ENCODE measurements around the gene ANO8.

ANO8 gene

GRCh38 chr19:17286752-17287151, 47.9 kb downstream of the ANO8 start:
- Histone ChIP-seq H3K4me1 (ENCODE audit: control extremely low read depth in 1 of 4, control insufficient read depth in 4 of 4, insufficient read depth in 4 of 4, low read length in 3 of 4) (peaks cover 0 to 19% (median 12%) of the 10 kb centered on the region in 4 experiments), H3K36me3 (ENCODE audit: control insufficient read depth in 4 of 4, insufficient read depth in 4 of 4, low read length in 3 of 4) (peaks cover 0 to 30% (median 9%) of the 10 kb centered on the region in 4 experiments), H3K27ac (ENCODE audit: insufficient read depth in 1 of 2, low read depth in 1 of 2, low read length in 2 of 2, poor library complexity in 1 of 2, severe bottlenecking in 2 of 2) (no peak overlapping the region), H3K4me3 (ENCODE audit: control insufficient read depth in 1 of 7, extremely low read depth in 1 of 7, insufficient read depth in 4 of 7, low read depth in 2 of 7, low read length in 6 of 7) (no peak overlapping the region), H3K9me3 (ENCODE audit: control extremely low read depth in 1 of 5, control insufficient read depth in 4 of 5, insufficient read depth in 2 of 5, low read depth in 1 of 5, low read length in 4 of 5) (no peaks in the 10 kb centered on the region), H3K27me3 (replicated peaks in 2 of 5; ENCODE audit: control insufficient read depth in 4 of 5, insufficient read depth in 5 of 5, low read length in 4 of 5) (no peaks in the 10 kb centered on the region)
- POLR2A ChIA-PET: no interaction called here
- CTCF ChIA-PET: interaction anchor here (0.8 to 17.5 kb wide), 2 partner anchors 22 to 25 kb away, joined by 3 to 183 read pairs; partner anchors contain the start of genes BABAM1, DDA1 and USHBP1
- 98% methylated on average over 9 of the region's 9 CpGs for WGBS (ENCODE audit: insufficient coverage)
- DNase-seq: no peak

GRCh38 chr19:17286263-17286662, 48.4 kb downstream of the ANO8 start:
- H3K36me3 ChIP-seq (ENCODE audit: control insufficient read depth in 4 of 4, insufficient read depth in 4 of 4, low read length in 3 of 4): peaks cover 0 to 30% (median 9%) of the 10 kb centered on the region in 4 experiments
- ChIA-PET CTCF (interaction anchor here (0.8 to 17.5 kb wide), 2 partner anchors 23 to 25 kb away, joined by 3 to 183 read pairs; partner anchors contain the start of genes BABAM1, DDA1 and USHBP1), POLR2A (no interaction called here)
- no peak overlapping the region for H3K27ac ChIP-seq (ENCODE audit: insufficient read depth in 1 of 2, low read depth in 1 of 2, low read length in 2 of 2, poor library complexity in 1 of 2, severe bottlenecking in 2 of 2)
- H3K9me3 ChIP-seq (ENCODE audit: control extremely low read depth in 1 of 5, control insufficient read depth in 4 of 5, insufficient read depth in 2 of 5, low read depth in 1 of 5, low read length in 4 of 5): no peaks in the 10 kb centered on the region
- H3K4me1 ChIP-seq (ENCODE audit: control extremely low read depth in 1 of 4, control insufficient read depth in 4 of 4, insufficient read depth in 4 of 4, low read length in 3 of 4): peaks cover 0 to 24% (median 17%) of the 10 kb centered on the region in 4 experiments
- 97% methylated on average over 11 of the region's 11 CpGs for WGBS (ENCODE audit: insufficient coverage)
- H3K4me3 ChIP-seq (ENCODE audit: control insufficient read depth in 1 of 7, extremely low read depth in 1 of 7, insufficient read depth in 4 of 7, low read depth in 2 of 7, low read length in 6 of 7): no peak overlapping the region
- DNase-seq: no peak
- no peaks in the 10 kb centered on the region for H3K27me3 ChIP-seq (replicated peaks in 2 of 5; ENCODE audit: control insufficient read depth in 4 of 5, insufficient read depth in 5 of 5, low read length in 4 of 5)

GRCh38 chr19:17285415-17286135, 49.1 kb downstream of the ANO8 start:
- Histone ChIP-seq H3K4me3 (ENCODE audit: control insufficient read depth in 1 of 7, extremely low read depth in 1 of 7, insufficient read depth in 4 of 7, low read depth in 2 of 7, low read length in 6 of 7) (no peak overlapping the region), H3K36me3 (ENCODE audit: control insufficient read depth in 4 of 4, insufficient read depth in 4 of 4, low read length in 3 of 4) (peaks cover 0 to 30% (median 9%) of the 10 kb centered on the region in 4 experiments), H3K27ac (ENCODE audit: insufficient read depth in 1 of 2, low read depth in 1 of 2, low read length in 2 of 2, poor library complexity in 1 of 2, severe bottlenecking in 2 of 2) (no peak overlapping the region), H3K27me3 (replicated peaks in 2 of 5; ENCODE audit: control insufficient read depth in 4 of 5, insufficient read depth in 5 of 5, low read length in 4 of 5) (no peaks in the 10 kb centered on the region), H3K9me3 (ENCODE audit: control extremely low read depth in 1 of 5, control insufficient read depth in 4 of 5, insufficient read depth in 2 of 5, low read depth in 1 of 5, low read length in 4 of 5) (no peaks in the 10 kb centered on the region), H3K4me1 (ENCODE audit: control extremely low read depth in 1 of 4, control insufficient read depth in 4 of 4, insufficient read depth in 4 of 4, low read length in 3 of 4) (peaks cover 0 to 25% (median 18%) of the 10 kb centered on the region in 4 experiments)
- 93% methylated on average over 17 of the region's 18 CpGs for WGBS (ENCODE audit: insufficient coverage)
- no peak for DNase-seq
- POLR2A ChIA-PET: no interaction called here
- CTCF ChIA-PET: interaction anchor here (1.1 to 17.5 kb wide), 2 partner anchors 14 to 24 kb away, joined by 3 to 183 read pairs; partner anchors contain the start of genes BABAM1 and USHBP1

GRCh38 chr19:17283504-17283996, 51.1 kb downstream of the ANO8 start:
- no peak for DNase-seq
- peak overlapping the region in 1 of 7 experiments; percentile 8 for H3K4me3 ChIP-seq (ENCODE audit: control insufficient read depth in 1 of 7, extremely low read depth in 1 of 7, insufficient read depth in 4 of 7, low read depth in 2 of 7, low read length in 6 of 7)
- CTCF ChIA-PET: interaction anchor here (0.6 to 17.5 kb wide), 14 partner anchors 8 to 998 kb away, joined by 3 to 183 read pairs (median 5); partner anchors contain the start of genes BABAM1, JUND, OCEL1 and USHBP1
- WGBS (ENCODE audit: insufficient coverage): 100% methylated on average over 3 of the region's 7 CpGs
- H3K27ac ChIP-seq (ENCODE audit: insufficient read depth in 1 of 2, low read depth in 1 of 2, low read length in 2 of 2, poor library complexity in 1 of 2, severe bottlenecking in 2 of 2): no peak overlapping the region
- H3K36me3 ChIP-seq (ENCODE audit: control insufficient read depth in 4 of 4, insufficient read depth in 4 of 4, low read length in 3 of 4): peaks cover 0 to 39% (median 11%) of the 10 kb centered on the region in 4 experiments
- no peaks in the 10 kb centered on the region for H3K9me3 ChIP-seq (ENCODE audit: control extremely low read depth in 1 of 5, control insufficient read depth in 4 of 5, insufficient read depth in 2 of 5, low read depth in 1 of 5, low read length in 4 of 5)
- POLR2A ChIA-PET: no interaction called here
- H3K4me1 ChIP-seq (ENCODE audit: control extremely low read depth in 1 of 4, control insufficient read depth in 4 of 4, insufficient read depth in 4 of 4, low read length in 3 of 4): peaks cover 0 to 20% (median 18%) of the 10 kb centered on the region in 4 experiments
- no peaks in the 10 kb centered on the region for H3K27me3 ChIP-seq (replicated peaks in 2 of 5; ENCODE audit: control insufficient read depth in 4 of 5, insufficient read depth in 5 of 5, low read length in 4 of 5)

DNA sequence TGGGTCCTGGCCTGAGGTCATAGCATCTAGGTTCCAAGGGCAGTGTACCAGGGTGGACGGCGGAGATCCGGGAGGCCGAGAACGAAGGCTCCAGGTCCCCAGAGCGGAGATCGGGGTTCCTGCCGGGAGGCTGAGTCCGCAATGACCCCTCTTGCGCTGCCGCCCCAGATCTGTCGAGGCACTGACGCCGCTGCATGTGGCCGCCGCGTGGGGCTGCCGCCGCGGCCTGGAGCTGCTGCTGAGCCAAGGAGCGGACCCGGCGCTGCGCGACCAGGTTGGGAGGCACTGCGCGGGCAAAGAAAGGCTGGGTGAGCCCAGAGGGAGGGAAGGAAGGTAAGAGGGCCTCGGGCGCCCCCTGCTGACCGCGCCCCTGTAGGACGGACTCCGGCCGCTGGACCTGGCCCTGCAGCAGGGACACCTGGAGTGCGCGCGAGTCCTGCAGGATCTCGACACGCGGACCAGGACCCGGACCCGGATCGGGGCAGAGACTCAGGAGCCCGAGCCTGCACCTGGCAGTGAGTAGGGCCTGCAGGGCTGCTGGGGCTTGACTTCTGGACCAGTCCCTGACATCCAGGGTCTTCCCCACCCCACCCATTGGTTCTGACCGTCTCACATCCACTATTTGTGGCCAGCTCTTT, 52.0 kb downstream of the ANO8 start:
- Histone ChIP-seq H3K4me3 (ENCODE audit: control insufficient read depth in 1 of 7, extremely low read depth in 1 of 7, insufficient read depth in 4 of 7, low read depth in 2 of 7, low read length in 6 of 7) (peak overlapping the region; percentile 19 to 74 (median 61)), H3K4me1 (ENCODE audit: control extremely low read depth in 1 of 4, control insufficient read depth in 4 of 4, insufficient read depth in 4 of 4, low read length in 3 of 4) (peaks cover 0 to 20% (median 18%) of the 10 kb centered on the region in 4 experiments), H3K27ac (ENCODE audit: insufficient read depth in 1 of 2, low read depth in 1 of 2, low read length in 2 of 2, poor library complexity in 1 of 2, severe bottlenecking in 2 of 2) (no peak overlapping the region), H3K36me3 (ENCODE audit: control insufficient read depth in 4 of 4, insufficient read depth in 4 of 4, low read length in 3 of 4) (peaks cover 0 to 42% (median 13%) of the 10 kb centered on the region in 4 experiments), H3K27me3 (replicated peaks in 2 of 5; ENCODE audit: control insufficient read depth in 4 of 5, insufficient read depth in 5 of 5, low read length in 4 of 5) (no peaks in the 10 kb centered on the region), H3K9me3 (ENCODE audit: control extremely low read depth in 1 of 5, control insufficient read depth in 4 of 5, insufficient read depth in 2 of 5, low read depth in 1 of 5, low read length in 4 of 5) (no peaks in the 10 kb centered on the region)
- WGBS (ENCODE audit: insufficient coverage): 3% methylated on average over 42 of the region's 45 CpGs
- CTCF ChIA-PET: interaction anchor here (0.6 to 17.5 kb wide), 11 partner anchors 9 to 490 kb away, joined by 3 to 183 read pairs (median 10); partner anchors contain the start of genes BABAM1, OCEL1 and USHBP1
- POLR2A ChIA-PET: no interaction called here
- peak; percentile 77 to 84 (median 82) for DNase-seq

GRCh38 chr19:17281391-17282304, 53.0 kb downstream of the ANO8 start, which contains the start of gene ANKLE1:
ANKLE1 (plus strand) TSS chr19:17281901; CDS start chr19:17281921, 20 bp downstream.
- Histone ChIP-seq H3K36me3 (ENCODE audit: control insufficient read depth in 4 of 4, insufficient read depth in 4 of 4, low read length in 3 of 4) (peaks cover 3 to 49% (median 22%) of the 10 kb centered on the region in 4 experiments), H3K9me3 (ENCODE audit: control extremely low read depth in 1 of 5, control insufficient read depth in 4 of 5, insufficient read depth in 2 of 5, low read depth in 1 of 5, low read length in 4 of 5) (no peaks in the 10 kb centered on the region), H3K4me1 (ENCODE audit: control extremely low read depth in 1 of 4, control insufficient read depth in 4 of 4, insufficient read depth in 4 of 4, low read length in 3 of 4) (peaks cover 0 to 20% (median 18%) of the 10 kb centered on the region in 4 experiments), H3K27me3 (replicated peaks in 2 of 5; ENCODE audit: control insufficient read depth in 4 of 5, insufficient read depth in 5 of 5, low read length in 4 of 5) (no peaks in the 10 kb centered on the region), H3K4me3 (ENCODE audit: control insufficient read depth in 1 of 7, extremely low read depth in 1 of 7, insufficient read depth in 4 of 7, low read depth in 2 of 7, low read length in 6 of 7) (peak within 1 kb of the TSS; percentile 19 to 74 (median 61)), H3K27ac (ENCODE audit: insufficient read depth in 1 of 2, low read depth in 1 of 2, low read length in 2 of 2, poor library complexity in 1 of 2, severe bottlenecking in 2 of 2) (no peak within 1 kb of the TSS)
- POLR2A ChIA-PET: no interaction called here
- 6% methylated on average over 66 of the region's 75 CpGs for WGBS (ENCODE audit: insufficient coverage)
- DNase-seq: peak in 2 of 3 donors; percentile 72 to 85
- CTCF ChIA-PET: interaction anchor here (0.6 to 17.5 kb wide), 9 partner anchors 10 to 213 kb away, joined by 3 to 183 read pairs (median 4); partner anchors contain the start of genes BABAM1, OCEL1 and USHBP1

Data from common myeloid progenitor, CD34-positive (primary cell).